Ectodermal cell (in vitro differentiated cells): Measurements from ENCODE around the gene LGALS3BP.
"Not testable (repeated sequence)": the region's sequence is repeated elsewhere in the genome, so short reads cannot be mapped to it uniquely, and the experiment has no call there.

Source experiments
- H3K27ac ChIP-seq: 2 replicates; pipeline ENCODE4 v1.7.0; 2013; ENCODE audit warnings: mild to moderate bottlenecking, low read depth, low read length; ENCODE audit not compliant: insufficient read depth, poor library complexity, severe bottlenecking
- H3K27me3 ChIP-seq: 2 replicates; pipeline ENCODE4 v1.7.0; 2013; ENCODE audit warnings: mild to moderate bottlenecking, low read length; ENCODE audit not compliant: insufficient read depth, control insufficient read depth, poor library complexity, severe bottlenecking
- H3K36me3 ChIP-seq: one replicate; pipeline ENCODE4 v1.7.0; 2013; ENCODE audit warnings: low read length; ENCODE audit not compliant: control insufficient read depth, insufficient read depth
- H3K4me1 ChIP-seq: one replicate; pipeline ENCODE4 v1.7.0; 2013; ENCODE audit warnings: low read length; ENCODE audit not compliant: control insufficient read depth, insufficient read depth
- H3K4me3 ChIP-seq: 2 replicates; pipeline ENCODE4 v1.7.0; 2013; ENCODE audit warnings: low read depth, low read length, control low read depth; ENCODE audit not compliant: insufficient read depth
- H3K9me3 ChIP-seq: 2 replicates; pipeline ENCODE4 v1.7.0; 2013; ENCODE audit warnings: mild to moderate bottlenecking, low read length, moderate library complexity; ENCODE audit not compliant: control insufficient read depth
- WGBS, 2 experiments: methylation state at CpG; one replicate each; pipeline ENCODE4 v1.1.7; 2013; ENCODE audit warnings: missing lambda C conversion rate in 2 of 2; 5-methylcytosine and 5-hydroxymethylcytosine counted together

The LGALS3BP gene

GRCh38 chr17:78950870-78951269 is 28.9 kb downstream of the LGALS3BP start:
- no peaks in the 10 kb centered on the region for H3K27me3 ChIP-seq
- H3K4me1 ChIP-seq, result peaks cover 6% of the 10 kb centered on the region
- WGBS, 2 experiments, result 90 to 95% methylated on average over 2 of the region's 2 CpGs
- no peak overlapping the region for H3K4me3 ChIP-seq
- H3K36me3 ChIP-seq, result no peaks in the 10 kb centered on the region
- no peaks in the 10 kb centered on the region for H3K9me3 ChIP-seq
- no peak overlapping the region for H3K27ac ChIP-seq

GRCh38 chr17:78947235-78948149 is 32.2 kb downstream of the LGALS3BP start:
- Histone ChIP-seq H3K27me3 (no peaks in the 10 kb centered on the region), H3K4me1 (no peaks in the 10 kb centered on the region), H3K4me3 (no peak overlapping the region), H3K9me3 (no peaks in the 10 kb centered on the region), H3K36me3 (no peaks in the 10 kb centered on the region), H3K27ac (no peak overlapping the region)
- WGBS, 2 experiments, result 81 to 85% methylated on average over 17 to 18 of the region's 18 CpGs

GRCh38 chr17:78946631-78947030 is 33.1 kb downstream of the LGALS3BP start:
- H3K9me3 ChIP-seq, result no peaks in the 10 kb centered on the region
- WGBS, 2 experiments, result 89 to 91% methylated on average over 8 of the region's 8 CpGs
- no peaks in the 10 kb centered on the region for H3K4me1 ChIP-seq
- H3K4me3 ChIP-seq, result no peak overlapping the region
- H3K27ac ChIP-seq, result no peak overlapping the region
- H3K27me3 ChIP-seq, result no peaks in the 10 kb centered on the region
- H3K36me3 ChIP-seq, result no peaks in the 10 kb centered on the region

GRCh38 chr17:78946131-78946530 is 33.6 kb downstream of the LGALS3BP start:
- Histone ChIP-seq H3K9me3 (no peaks in the 10 kb centered on the region), H3K4me3 (no peak overlapping the region), H3K27me3 (no peaks in the 10 kb centered on the region), H3K27ac (no peak overlapping the region), H3K4me1 (no peaks in the 10 kb centered on the region), H3K36me3 (no peaks in the 10 kb centered on the region)
- WGBS, 2 experiments, result 92 to 94% methylated on average over 7 of the region's 7 CpGs

GRCh38 chr17:78945455-78945854 is 34.3 kb downstream of the LGALS3BP start:
- H3K27ac ChIP-seq, H3K36me3 ChIP-seq, H3K4me3 ChIP-seq, H3K4me1 ChIP-seq, H3K9me3 ChIP-seq, H3K27me3 ChIP-seq: not testable (repeated sequence)
- 90 to 94% methylated on average over 12 of the region's 12 CpGs for WGBS, 2 experiments

GRCh38 chr17:78944956-78945355 is 34.8 kb downstream of the LGALS3BP start:
- WGBS, 2 experiments, result 90 to 92% methylated on average over 10 of the region's 10 CpGs
- H3K27me3 ChIP-seq, result no peaks in the 10 kb centered on the region
- no peak overlapping the region for H3K27ac ChIP-seq
- H3K4me1 ChIP-seq, result no peaks in the 10 kb centered on the region
- no peaks in the 10 kb centered on the region for H3K36me3 ChIP-seq
- H3K4me3 ChIP-seq, result no peak overlapping the region
- H3K9me3 ChIP-seq, result no peaks in the 10 kb centered on the region

- Histone ChIP-seq H3K36me3 (no peaks in the 10 kb centered on the region), H3K27ac (no peak overlapping the region), H3K27me3 (no peaks in the 10 kb centered on the region), H3K9me3 (no peaks in the 10 kb centered on the region), H3K4me3 (no peak overlapping the region), H3K4me1 (no peaks in the 10 kb centered on the region)
- WGBS, 2 experiments, result 86 to 92% methylated on average over 7 of the region's 7 CpGs
These were observed 35.7 kb downstream of the LGALS3BP start for GRCh38 chr17:78944026-78944425.

GRCh38 chr17:78940708-78941107 is 39.0 kb downstream of the LGALS3BP start:
- Histone ChIP-seq H3K27ac (no peak overlapping the region), H3K4me3 (no peak overlapping the region), H3K27me3 (no peaks in the 10 kb centered on the region)

GRCh38 chr17:78940258-78940657 is 39.5 kb downstream of the LGALS3BP start:
- WGBS, 2 experiments, result 79 to 86% methylated on average over 4 to 5 of the region's 5 CpGs
- Histone ChIP-seq H3K27ac (no peak overlapping the region), H3K36me3 (no peaks in the 10 kb centered on the region)

More at GRCh38 chr17:78940708-78941107, 39.0 kb downstream of the LGALS3BP start:
- no peaks in the 10 kb centered on the region for H3K4me1 ChIP-seq
- no peaks in the 10 kb centered on the region for H3K9me3 ChIP-seq
- 71 to 73% methylated on average over 6 of the region's 6 CpGs for WGBS, 2 experiments
- no peaks in the 10 kb centered on the region for H3K36me3 ChIP-seq

GRCh38 chr17:78939615-78940014 is 40.1 kb downstream of the LGALS3BP start:
- Histone ChIP-seq H3K36me3 (no peaks in the 10 kb centered on the region), H3K27me3 (no peaks in the 10 kb centered on the region), H3K4me1 (peaks cover 5% of the 10 kb centered on the region), H3K9me3 (no peaks in the 10 kb centered on the region), H3K27ac (no peak overlapping the region), H3K4me3 (no peak overlapping the region)
- 90% methylated on average over 6 of the region's 6 CpGs for WGBS, 2 experiments

More at GRCh38 chr17:78940258-78940657, 39.5 kb downstream of the LGALS3BP start:
- Histone ChIP-seq H3K4me3 (no peak overlapping the region), H3K4me1 (no peaks in the 10 kb centered on the region), H3K9me3 (no peaks in the 10 kb centered on the region), H3K27me3 (no peaks in the 10 kb centered on the region)
